GM18511 (cell line): ENCODE results near the gene RNGTT.
"Not testable (repeated sequence)": the region's sequence is repeated elsewhere in the genome, so short reads cannot be mapped to it uniquely, and the experiment has no call there.

ENCODE experiments used
- ATAC-seq: cut with Tn5 transposase; IDR thresholded peaks from one replicate; pipeline ENCODE4 v1.9.1; 2021; ENCODE audit warnings: mild to moderate bottlenecking, moderate library complexity; ENCODE audit not compliant: unreplicated experiment

Gene RNGTT

GRCh38 chr6:88869263-88870020 lies 94.0 kb downstream of the RNGTT start:
- no peak for ATAC-seq

GRCh38 chr6:88867841-88868731 lies 95.3 kb downstream of the RNGTT start:
- no peak for ATAC-seq

DNA sequence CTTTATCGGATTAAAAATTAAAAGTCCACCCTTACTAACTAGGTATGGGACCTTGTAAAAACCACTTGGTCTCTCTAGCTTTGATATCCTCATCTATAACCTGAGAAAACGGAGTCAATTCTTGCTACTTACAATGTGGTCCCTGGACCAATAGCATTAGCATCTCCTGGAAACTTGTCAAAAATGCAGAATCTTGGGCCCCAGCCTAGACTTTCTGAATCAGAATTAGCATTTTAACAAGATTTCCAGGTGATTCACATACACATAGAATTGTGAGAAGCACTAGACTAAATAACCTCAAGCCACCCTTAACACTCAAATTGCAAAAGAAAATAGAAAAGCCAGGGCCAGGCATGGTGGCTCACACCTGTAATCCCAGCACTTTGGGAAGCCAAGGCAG lies 96.6 kb downstream of the RNGTT start:
- ATAC-seq = no peak

DNA sequence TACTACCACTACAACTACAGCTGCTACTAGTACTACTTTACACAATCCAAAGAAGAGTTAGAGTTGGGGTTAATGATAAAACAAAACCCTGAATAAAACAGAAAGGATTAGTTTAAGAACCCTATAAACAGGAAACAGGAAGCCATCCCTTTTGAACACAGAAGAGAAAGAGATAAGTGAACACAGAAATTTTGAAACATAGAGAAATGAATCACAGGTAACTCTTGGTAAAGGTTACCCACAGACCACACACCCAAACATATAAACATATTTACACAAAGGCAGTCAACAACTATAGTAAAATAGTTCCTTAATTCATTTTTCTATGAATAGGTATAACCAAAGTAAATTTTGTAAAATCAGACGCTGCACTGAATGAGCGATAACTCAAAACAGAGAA lies 98.1 kb downstream of the RNGTT start:
- no peak for ATAC-seq

DNA sequence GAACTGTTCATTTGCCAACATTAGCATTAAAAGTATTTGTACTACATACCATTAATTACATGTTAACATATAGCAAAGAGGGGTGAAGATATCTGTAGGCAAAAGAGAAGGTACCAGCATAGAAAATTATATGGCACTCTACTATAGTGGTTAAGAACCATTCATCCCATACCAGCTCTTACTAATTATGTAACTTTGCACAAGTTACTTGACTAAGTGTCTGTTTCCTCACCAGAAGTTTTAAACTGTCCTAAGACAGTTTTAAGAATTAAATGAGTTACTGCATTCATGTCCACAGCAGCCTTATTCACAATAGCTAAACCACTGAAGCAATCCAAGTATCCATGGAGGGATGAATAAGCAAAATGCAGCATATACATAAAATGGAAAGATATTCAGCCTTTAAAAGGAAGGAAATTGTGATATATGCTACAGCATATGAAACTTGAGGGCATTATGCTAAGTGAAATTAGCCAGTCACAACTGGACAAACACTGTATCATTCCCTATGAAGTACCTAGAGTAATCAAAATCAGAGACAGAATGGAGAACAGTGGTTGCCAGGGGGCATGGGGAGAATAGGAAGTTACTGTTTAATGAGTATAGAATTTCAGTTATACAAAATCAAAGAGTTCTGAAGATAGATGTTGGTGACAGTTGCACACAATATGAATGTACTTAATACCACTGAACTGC lies 98.9 kb downstream of the RNGTT start:
- no peak for ATAC-seq

DNA sequence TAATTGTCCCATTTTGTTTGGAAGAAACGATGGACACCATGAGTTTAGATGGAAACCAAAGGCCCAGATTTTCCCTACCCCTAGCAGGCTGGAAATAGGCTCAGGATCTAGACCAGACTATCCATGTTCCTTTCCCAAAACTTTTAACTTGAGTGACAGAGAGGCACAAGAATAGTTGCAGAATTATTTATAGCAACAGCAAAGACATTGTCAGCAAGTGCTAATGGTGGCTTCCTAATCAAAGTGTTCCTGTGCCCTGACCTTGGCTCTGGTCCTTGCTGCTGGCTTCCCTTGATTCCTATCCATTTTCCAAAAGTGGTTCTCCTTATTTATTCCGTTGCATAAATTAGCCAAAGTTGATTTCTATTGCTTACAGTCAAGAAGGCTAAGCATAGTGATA lies 103.1 kb downstream of the RNGTT start:
- no peak for ATAC-seq

GRCh38 chr6:88858455-88858854 lies 105.0 kb downstream of the RNGTT start:
- ATAC-seq = no peak

GRCh38 chr6:88856566-88856965 lies 106.9 kb downstream of the RNGTT start:
- ATAC-seq = no peak

DNA sequence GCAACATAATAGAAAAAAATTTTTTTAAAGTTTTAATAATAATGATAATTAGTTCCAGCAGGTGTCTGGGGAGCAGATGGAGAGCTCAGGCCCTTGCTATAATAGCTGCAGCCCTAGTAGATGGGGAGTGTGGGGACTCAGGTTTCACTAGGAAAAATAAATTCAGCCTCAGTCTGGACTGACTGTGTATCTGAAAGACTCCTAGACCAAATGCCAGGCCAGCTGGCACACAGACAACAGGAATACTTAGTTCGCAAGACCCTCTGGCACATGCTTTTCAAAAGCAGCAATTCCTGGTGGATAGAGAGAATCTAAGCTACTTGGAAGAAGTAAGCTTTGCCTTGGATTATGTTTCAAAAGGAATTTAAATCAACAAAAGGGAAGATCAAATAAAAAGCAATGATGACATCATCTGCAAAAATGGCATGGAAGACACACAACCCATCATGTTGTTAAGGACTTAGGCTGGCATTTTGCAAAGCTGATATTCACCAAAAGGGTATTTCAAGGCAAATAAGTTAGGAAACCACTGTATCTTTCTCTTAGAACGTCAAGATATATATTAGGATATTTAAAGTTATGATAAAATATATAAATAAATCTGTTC lies 107.8 kb downstream of the RNGTT start:
- no peak for ATAC-seq

DNA sequence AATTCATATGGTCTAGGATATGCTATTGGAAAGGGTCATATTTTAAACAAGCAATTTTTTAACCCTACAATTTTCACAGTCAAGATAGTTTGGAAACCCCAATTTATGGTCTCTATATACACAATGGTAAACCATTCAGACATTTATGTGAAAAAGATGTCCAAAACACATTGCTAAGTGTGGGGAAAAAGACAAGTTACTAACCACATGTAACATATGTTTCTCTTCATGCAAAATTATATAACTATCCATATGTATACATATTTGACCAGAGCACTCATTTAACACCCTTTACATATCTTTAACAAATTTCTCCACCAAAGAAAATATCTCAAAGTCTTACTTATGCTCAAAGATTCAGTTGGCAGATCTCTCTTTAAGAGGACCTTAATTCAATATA lies 110.6 kb downstream of the RNGTT start:
- ATAC-seq = no peak

DNA sequence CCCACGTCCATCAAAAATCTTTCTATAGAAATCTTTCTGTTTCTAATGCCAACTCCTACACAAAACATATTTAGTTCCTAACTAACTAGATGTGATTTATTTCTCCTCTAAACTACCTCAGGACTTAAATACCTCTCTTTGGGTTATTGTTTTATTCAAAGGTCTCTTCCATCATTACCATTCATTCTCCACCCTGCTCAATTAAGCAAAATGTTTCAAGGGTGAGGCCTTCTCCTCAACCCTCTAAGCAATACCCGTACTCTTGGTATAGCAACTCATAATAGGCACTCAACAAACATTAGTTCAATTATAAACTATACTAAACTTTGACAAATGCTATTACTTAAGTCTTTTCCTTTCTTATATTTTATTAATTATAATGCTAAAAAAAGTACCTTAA lies 111.4 kb downstream of the RNGTT start:
- no peak for ATAC-seq

- no peak for ATAC-seq
These were observed 114.5 kb downstream of the RNGTT start for GRCh38 chr6:88848870-88849269.

DNA sequence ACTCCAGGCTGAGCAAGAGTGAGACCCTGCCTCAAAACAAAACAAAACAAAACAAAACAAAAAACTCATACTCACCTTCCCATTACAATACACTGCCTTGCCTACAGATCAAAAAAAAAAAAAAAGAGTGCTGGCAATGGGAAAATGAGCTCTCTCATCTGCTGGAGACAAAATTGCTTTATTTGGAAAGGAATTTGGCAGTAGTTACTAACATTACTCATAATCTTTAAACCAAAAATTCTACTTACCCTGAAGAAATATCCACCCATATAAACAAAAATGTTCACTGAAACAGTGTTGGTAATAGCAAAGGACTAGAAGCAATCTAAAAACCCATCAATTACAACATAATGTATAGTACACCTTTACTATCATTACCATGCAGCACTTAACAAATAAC lies 120.4 kb downstream of the RNGTT start:
- no peak for ATAC-seq

DNA sequence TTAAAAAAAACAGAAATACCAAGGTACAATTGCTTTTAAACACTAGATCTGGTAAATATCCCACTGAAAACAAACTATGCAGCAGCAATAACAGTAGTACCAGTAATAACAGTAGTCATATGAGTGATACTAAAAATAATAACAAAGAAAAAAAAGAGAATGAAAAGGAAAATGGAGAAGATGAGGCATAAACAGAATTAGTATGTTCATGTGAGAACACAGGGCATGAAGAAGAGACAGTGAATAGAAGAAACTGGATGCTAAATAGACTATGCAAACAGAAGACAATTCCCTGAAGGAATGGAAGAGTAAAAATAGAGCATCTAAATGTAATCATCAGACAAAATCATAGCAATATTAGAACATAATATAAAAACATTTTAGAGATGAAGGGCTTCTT lies 121.1 kb downstream of the RNGTT start:
- no peak for ATAC-seq

- no peak for ATAC-seq
These were observed 122.5 kb downstream of the RNGTT start for GRCh38 chr6:88840796-88841539.

DNA sequence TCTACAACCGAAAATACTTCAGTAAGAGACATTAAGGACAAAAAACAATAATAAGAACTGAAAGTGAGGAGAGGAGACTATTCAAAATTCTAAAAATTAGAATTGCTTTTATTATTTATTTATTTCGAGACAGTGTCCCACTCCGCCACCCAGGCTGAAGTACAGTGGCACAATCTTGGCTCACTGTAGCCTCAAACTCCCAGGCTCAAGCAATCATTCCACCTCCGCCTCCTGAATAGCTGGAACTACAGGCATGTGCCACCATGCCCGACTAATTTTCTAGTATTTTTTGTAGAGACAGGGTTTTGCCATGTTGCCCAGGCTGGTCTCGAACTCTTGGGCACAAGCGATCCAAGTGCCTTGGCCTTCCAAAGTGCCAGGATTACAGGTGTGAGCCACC lies 123.1 kb downstream of the RNGTT start:
- no peak for ATAC-seq

DNA sequence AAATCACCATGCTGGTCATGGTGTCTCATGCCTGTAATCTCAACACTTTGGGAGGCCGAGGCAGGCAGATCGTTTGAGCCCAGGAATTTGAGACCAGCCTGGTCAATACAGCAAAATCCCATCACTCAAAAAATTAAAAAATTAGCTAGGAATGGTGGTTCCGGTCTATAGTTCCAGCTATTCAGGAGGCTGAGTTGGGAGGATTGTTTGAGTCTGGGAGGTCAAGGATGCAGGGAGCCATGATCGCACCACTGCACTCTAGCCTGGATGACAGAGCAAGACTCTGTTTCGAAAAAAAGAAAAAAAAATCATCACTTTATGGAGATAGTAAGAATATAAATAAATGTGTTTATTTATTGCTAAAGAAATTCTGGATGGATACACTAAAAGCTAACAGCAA lies 124.1 kb downstream of the RNGTT start:
- ATAC-seq = no peak

- ATAC-seq = no peak
These were observed 128.2 kb downstream of the RNGTT start for GRCh38 chr6:88835210-88835609.

DNA sequence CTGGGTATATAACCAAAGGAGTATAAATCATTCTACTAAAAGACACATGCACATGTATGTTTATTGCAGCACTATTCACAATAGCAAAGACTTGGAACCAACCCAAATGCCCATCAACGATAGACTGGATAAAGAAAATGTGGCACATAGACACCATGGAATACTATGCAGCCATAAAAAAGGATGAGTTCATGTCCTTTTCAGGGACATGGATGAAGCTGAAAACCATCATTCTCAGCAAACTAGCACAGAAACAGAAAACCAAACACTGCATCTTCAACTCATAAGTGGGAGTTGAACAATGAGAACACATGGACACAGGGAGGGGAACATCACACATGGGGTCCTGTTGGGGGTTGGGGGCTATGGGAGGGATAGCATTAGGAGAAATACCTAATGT lies 130.3 kb downstream of the RNGTT start:
- not testable (repeated sequence) for ATAC-seq

DNA sequence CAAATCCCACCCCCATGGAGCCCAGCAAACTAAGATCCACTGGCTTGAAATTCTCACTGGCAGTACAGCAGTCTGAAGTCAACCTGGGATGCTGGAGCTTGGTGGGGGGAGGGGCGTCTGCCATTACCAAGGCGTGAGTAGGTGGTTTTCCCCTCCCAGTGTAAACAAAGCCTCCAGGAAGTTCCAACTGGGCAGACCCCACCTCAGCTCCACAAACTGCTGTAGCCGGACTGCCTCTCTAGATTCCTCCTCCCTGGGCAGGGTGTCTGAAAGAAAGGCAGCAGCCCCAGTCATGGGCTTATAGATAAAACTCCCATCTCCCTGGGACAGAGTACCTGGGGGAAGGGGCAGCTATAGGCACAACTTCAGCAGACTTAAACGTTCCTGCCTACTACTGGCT lies 135.8 kb downstream of the RNGTT start:
- not testable (repeated sequence) for ATAC-seq

DNA sequence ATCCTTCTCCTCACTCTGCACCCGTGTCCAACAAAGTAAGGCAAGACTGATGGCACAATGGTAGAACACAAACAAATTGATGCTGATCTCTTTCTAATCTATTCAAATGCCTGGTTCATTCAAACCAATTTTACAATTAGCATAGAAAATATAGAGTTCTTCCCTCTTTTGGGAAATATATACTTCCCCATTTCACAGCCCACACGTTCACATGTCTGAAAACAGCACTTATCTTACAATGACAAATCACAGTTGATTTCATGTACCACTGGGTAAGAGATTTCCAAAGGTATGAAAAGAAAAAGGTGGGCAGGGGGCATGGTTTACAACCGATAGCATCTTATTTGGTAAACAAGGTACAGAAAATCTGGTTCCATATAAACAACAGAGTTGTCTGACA lies 137.6 kb downstream of the RNGTT start:
- ATAC-seq = no peak
